K562 (cell line): ENCODE results near the gene SEZ6. TPM values are rescaled to one million over a fixed set of nuclear protein-coding genes. Genes with fewer than 3 reads are reported as not detected.
A peak's percentile ranks its signal among the peaks of the same experiment; 100 is the strongest.

Source experiments
- GATAD2A ChIP-seq: fragments of 450-650 bp; IDR thresholded peaks from 2 replicates; pipeline ENCODE4 v1.6.1; 2017
- POLR2AphosphoS5 ChIP-seq: IDR thresholded peaks from 2 replicates; pipeline ENCODE4 v1.6.1; 2011; ENCODE audit warnings: mild to moderate bottlenecking, low read depth, low read length, moderate library complexity; ENCODE audit not compliant: control insufficient read depth, insufficient read depth
- ZBTB7A ChIP-seq: IDR thresholded peaks from 2 replicates; pipeline ENCODE4 v1.6.1; 2011; ENCODE audit warnings: low read depth, mild to moderate bottlenecking, low read length, moderate library complexity, borderline replicate concordance; ENCODE audit not compliant: control insufficient read depth
- ZNF232 ChIP-seq: sonication (generic); formaldehyde crosslinking; IDR thresholded peaks from 2 replicates; pipeline ENCODE4 v1.8.0; 2022; ENCODE audit warnings: mild to moderate bottlenecking, missing genetic modification reagents
- polyA plus RNA-seq, 8 experiments: library from polyadenylated mRNA; depleted of rRNA in 4 of 8; stranded (reverse) in 5 of 8; unstranded in 3 of 8; fragments of >200 nt; fragmentation: Nextera tagmentation in 2 of 8; fragmentation: Illumina TruSeq in 1 of 8; extraction: Ambion mirVana in 2 of 8; extraction: Trizol in 1 of 8; gene quantifications; 2 replicates each; pipeline versions ENCODE4 v1.2.1 to v1.2.3, GENCODE V29; 2011 to 2014; ENCODE audit warnings: inconsistent platforms in 1 of 8, missing spikeins in 1 of 8
- total RNA-seq, 7 experiments: library from RNA; depleted of rRNA in 6 of 7; stranded (reverse); fragments of >200 nt in 6 of 7; fragmentation: Illumina TruSeq in 2 of 7; extraction: Trizol in 2 of 7; gene quantifications; 2 replicates each; pipeline versions ENCODE4 v1.2.1 to v1.2.3, GENCODE V29; 2011 to 2021; ENCODE audit warnings: low replicate concordance in 1 of 7
- TF ChIP-seq, protein P1 (sequence below): fragments of 450-650 bp; formaldehyde crosslinking; IDR thresholded peaks from 2 replicates; pipeline ENCODE4 v1.4.0; 2020; ENCODE audit warnings: mild to moderate bottlenecking, mixed read lengths
- TF ChIP-seq, protein P2 (sequence below): fragments of 450-650 bp; IDR thresholded peaks from 2 replicates; pipeline ENCODE4 v1.6.1; 2016; ENCODE audit warnings: missing biosample characterization, missing genetic modification characterization
- TF ChIP-seq, protein P3 (sequence below): fragments of 250-450 bp; sonication (Bioruptor Pico); IDR thresholded peaks from 2 replicates; pipeline ENCODE4 v1.5.0; 2021; ENCODE audit warnings: mild to moderate bottlenecking, moderate library complexity
- TF ChIP-seq, protein P4 (sequence below): fragments of 150-350 bp; IDR thresholded peaks from 2 replicates; pipeline ENCODE4 v1.6.1; 2014; ENCODE audit warnings: low read depth, mild to moderate bottlenecking, low read length, borderline replicate concordance
- TF ChIP-seq, protein P5 (sequence below): IDR thresholded peaks from 3 replicates; pipeline ENCODE4 v1.6.1; 2011; ENCODE audit warnings: borderline replicate concordance, mild to moderate bottlenecking, moderate library complexity; ENCODE audit not compliant: insufficient read length; ENCODE audit errors: extremely low read depth

Gene SEZ6
- total and polyA plus RNA-seq, 9 of the 15 experiments (the other 6 are each of a cell fraction or from before 2014, with no cell fraction given) = not detected

DNA sequence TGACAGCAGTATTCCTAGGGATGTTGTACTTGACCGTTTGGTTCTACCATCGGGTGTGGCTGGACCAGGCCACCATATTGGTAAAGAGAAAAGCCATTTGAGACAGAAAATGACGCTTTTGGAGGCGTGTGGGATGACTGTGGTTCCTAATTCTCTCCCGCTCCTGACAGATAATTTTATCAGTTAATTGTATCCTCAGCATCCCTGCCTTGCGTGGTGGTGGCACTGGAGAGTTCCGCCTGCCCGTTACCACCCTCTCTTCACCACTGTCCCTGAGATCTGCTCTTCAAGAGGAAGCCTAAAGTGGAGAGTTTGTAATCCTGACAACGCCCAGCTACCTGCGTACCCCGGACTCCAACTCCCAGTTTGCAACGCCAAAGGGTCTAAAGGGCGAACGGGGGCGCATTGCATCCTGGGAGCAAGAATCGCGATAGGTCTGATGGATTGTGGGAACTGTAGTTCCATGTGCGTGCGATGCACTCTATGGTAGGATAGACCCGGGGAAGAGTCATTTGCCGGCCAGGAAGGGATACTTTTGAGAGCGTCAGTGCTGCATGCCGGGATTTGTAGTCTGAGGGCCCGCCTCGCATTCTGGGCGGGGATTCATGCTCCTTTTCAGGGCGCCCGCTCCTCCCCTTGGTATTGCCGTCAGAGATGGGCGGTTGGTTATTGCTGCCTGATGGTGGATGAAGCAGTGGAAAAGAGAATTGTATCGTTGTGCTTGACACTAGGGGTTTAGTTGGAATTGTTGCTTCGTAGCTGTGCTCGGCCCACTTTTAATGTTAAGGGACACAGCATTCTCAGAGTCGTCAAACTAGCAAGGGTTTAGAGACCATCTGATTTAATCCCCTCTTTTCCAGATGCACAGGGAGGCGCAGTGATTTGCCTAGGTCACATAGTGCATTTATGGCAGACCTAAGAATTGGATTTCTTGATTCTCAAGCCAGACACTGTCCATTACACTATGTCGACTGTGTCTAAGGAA is 53.5 kb downstream of the SEZ6 start (continued):
- TF ChIP-seq, protein P1, sequence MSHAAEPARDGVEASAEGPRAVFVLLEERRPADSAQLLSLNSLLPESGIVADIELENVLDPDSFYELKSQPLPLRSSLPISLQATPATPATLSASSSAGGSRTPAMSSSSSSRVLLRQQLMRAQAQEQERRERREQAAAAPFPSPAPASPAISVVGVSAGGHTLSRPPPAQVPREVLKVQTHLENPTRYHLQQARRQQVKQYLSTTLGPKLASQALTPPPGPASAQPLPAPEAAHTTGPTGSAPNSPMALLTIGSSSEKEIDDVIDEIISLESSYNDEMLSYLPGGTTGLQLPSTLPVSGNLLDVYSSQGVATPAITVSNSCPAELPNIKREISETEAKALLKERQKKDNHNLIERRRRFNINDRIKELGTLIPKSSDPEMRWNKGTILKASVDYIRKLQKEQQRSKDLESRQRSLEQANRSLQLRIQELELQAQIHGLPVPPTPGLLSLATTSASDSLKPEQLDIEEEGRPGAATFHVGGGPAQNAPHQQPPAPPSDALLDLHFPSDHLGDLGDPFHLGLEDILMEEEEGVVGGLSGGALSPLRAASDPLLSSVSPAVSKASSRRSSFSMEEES (CRISPR knock-in tag) = no peak
- TF ChIP-seq, protein P2, sequence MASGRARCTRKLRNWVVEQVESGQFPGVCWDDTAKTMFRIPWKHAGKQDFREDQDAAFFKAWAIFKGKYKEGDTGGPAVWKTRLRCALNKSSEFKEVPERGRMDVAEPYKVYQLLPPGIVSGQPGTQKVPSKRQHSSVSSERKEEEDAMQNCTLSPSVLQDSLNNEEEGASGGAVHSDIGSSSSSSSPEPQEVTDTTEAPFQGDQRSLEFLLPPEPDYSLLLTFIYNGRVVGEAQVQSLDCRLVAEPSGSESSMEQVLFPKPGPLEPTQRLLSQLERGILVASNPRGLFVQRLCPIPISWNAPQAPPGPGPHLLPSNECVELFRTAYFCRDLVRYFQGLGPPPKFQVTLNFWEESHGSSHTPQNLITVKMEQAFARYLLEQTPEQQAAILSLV (tag) = no peak
- TF ChIP-seq, protein P3, sequence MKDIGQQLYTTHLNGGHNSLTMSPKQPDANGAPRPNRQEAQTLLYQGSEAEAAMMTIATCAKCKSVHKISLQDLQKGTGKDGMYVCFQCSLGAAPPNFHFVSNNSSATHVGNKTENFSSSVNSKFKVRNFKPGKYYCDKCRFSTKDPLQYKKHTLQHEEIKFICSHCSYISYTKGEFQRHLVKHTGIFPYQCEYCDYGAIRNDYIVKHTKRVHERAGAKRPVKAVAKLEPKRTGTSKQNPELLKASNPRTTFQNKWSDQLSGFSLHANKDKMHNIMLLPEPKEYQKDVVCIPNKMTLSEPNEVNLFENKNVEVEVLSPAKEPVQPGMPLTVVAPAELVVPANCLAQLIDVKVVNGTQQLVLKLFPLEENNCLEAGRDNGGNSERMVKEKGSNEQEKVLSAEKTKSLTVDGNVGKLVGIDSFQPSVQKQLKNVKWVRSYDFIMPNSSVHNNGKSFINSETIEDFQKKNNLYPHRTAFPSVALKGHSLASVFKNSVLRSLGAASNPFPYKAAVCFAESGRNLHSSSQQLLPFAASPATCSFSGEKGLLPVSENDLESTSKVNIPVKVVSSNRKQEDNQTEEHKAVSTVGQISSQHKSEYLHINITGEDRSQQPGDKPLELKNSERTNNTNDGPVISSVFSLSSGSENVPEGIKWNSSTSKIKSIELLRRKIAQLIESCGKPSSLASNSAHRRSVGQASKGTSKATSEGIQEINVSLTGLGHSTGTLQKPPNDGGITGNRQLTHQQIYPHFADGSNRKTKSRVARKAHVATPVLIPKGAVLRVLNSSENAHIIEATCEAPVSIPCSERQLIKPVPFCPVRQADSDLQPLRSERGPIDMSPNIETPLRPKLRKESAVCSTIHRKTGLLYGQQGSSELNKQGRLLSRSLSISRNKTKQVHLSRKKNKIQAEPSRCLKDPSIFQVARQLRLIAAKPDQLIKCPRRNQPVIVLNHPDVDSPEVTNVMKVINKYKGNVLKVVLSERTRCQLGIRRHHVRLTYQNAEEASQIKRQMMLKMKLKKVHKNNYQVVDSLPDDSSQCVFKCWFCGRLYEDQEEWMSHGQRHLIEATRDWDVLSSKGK (CRISPR knock-in tag) = no peak
- TF ChIP-seq GATAD2A = no peak
- TF ChIP-seq POLR2AphosphoS5 = no peak; the same call in 1 of the 2 replicates
- peak; percentile 67; the same call in 1 of the 2 replicates for TF ChIP-seq ZBTB7A
- no peak for TF ChIP-seq ZNF232 (CRISPR knock-in tag)
- TF ChIP-seq, protein P4, sequence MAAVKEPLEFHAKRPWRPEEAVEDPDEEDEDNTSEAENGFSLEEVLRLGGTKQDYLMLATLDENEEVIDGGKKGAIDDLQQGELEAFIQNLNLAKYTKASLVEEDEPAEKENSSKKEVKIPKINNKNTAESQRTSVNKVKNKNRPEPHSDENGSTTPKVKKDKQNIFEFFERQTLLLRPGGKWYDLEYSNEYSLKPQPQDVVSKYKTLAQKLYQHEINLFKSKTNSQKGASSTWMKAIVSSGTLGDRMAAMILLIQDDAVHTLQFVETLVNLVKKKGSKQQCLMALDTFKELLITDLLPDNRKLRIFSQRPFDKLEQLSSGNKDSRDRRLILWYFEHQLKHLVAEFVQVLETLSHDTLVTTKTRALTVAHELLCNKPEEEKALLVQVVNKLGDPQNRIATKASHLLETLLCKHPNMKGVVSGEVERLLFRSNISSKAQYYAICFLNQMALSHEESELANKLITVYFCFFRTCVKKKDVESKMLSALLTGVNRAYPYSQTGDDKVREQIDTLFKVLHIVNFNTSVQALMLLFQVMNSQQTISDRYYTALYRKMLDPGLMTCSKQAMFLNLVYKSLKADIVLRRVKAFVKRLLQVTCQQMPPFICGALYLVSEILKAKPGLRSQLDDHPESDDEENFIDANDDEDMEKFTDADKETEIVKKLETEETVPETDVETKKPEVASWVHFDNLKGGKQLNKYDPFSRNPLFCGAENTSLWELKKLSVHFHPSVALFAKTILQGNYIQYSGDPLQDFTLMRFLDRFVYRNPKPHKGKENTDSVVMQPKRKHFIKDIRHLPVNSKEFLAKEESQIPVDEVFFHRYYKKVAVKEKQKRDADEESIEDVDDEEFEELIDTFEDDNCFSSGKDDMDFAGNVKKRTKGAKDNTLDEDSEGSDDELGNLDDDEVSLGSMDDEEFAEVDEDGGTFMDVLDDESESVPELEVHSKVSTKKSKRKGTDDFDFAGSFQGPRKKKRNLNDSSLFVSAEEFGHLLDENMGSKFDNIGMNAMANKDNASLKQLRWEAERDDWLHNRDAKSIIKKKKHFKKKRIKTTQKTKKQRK = no peak
- TF ChIP-seq, protein P5, sequence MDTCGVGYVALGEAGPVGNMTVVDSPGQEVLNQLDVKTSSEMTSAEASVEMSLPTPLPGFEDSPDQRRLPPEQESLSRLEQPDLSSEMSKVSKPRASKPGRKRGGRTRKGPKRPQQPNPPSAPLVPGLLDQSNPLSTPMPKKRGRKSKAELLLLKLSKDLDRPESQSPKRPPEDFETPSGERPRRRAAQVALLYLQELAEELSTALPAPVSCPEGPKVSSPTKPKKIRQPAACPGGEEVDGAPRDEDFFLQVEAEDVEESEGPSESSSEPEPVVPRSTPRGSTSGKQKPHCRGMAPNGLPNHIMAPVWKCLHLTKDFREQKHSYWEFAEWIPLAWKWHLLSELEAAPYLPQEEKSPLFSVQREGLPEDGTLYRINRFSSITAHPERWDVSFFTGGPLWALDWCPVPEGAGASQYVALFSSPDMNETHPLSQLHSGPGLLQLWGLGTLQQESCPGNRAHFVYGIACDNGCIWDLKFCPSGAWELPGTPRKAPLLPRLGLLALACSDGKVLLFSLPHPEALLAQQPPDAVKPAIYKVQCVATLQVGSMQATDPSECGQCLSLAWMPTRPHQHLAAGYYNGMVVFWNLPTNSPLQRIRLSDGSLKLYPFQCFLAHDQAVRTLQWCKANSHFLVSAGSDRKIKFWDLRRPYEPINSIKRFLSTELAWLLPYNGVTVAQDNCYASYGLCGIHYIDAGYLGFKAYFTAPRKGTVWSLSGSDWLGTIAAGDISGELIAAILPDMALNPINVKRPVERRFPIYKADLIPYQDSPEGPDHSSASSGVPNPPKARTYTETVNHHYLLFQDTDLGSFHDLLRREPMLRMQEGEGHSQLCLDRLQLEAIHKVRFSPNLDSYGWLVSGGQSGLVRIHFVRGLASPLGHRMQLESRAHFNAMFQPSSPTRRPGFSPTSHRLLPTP = no peak
